Measurements from ENCODE around the gene BLOC1S6.
"Not testable (repeated sequence)": the region's sequence is repeated elsewhere in the genome, so short reads cannot be mapped to it uniquely, and the experiment has no call there.

BLOC1S6 gene

GRCh38 chr15:45641999-45642932 lies 55.1 kb downstream of the BLOC1S6 start:
- DNase-seq, result no peak

GRCh38 chr15:45644437-45644836 lies 57.3 kb downstream of the BLOC1S6 start:
- no peak for DNase-seq

GRCh38 chr15:45645026-45645980 lies 58.1 kb downstream of the BLOC1S6 start:
- no peak for DNase-seq

- DNase-seq, result no peak
Measured at GRCh38 chr15:45646220-45646619, 59.0 kb downstream of the BLOC1S6 start.

GRCh38 chr15:45647828-45648227 lies 60.6 kb downstream of the BLOC1S6 start:
- DNase-seq, result no peak

- peak; percentile 57 for DNase-seq
Measured at GRCh38 chr15:45648521-45649200, 61.5 kb downstream of the BLOC1S6 start.

GRCh38 chr15:45650007-45650406 lies 62.8 kb downstream of the BLOC1S6 start:
- DNase-seq, result not testable (repeated sequence)

GRCh38 chr15:45650889-45651525 lies 63.8 kb downstream of the BLOC1S6 start:
- DNase-seq, result no peak

- DNase-seq, result no peak
Measured at GRCh38 chr15:45653702-45654424, 66.7 kb downstream of the BLOC1S6 start.

GRCh38 chr15:45654749-45655148 lies 67.6 kb downstream of the BLOC1S6 start:
- DNase-seq, result no peak

- DNase-seq, result no peak
Measured at GRCh38 chr15:45657254-45657653, 70.1 kb downstream of the BLOC1S6 start.

- DNase-seq, result peak; percentile 21
Measured at GRCh38 chr15:45657764-45658545, 70.8 kb downstream of the BLOC1S6 start.

Data from NCI-H69 (cell line).